K562 (cell line): ENCODE measurements around the gene FMO2. TPM values are rescaled to one million over a fixed set of nuclear protein-coding genes. Genes with fewer than 3 reads are reported as not detected.

Experiments
- ATAC-seq: fragments of 200-7000 bp; cut with Tn5 transposase; 3 replicates; pipeline ENCODE4 v1.9.1; 2020; ENCODE audit warnings: moderate library complexity
- BruUV-seq: library from RNA; stranded (reverse); fragments of 400-500 nt; replicated peaks from 2 replicates; lab custom pipeline; 2021; lab: Mats Ljungman, UMichigan
- CTCF ChIA-PET: fragments of 300-600 bp; formaldehyde crosslinking; extraction: SDS; loops from one replicate; lab custom pipeline; 2021; ENCODE audit warnings: low intra/inter-chr PET ratio; lab: Yijun Ruan, JAX
- POLR2A ChIA-PET: fragments of 300-600, 350-650 bp; sonication (Branson Sonifier 250); formaldehyde crosslinking; extraction: SDS; loops from one replicate; lab custom pipeline; 2021; ENCODE audit warnings: antibody characterized with exemption, inconsistent platforms; lab: Yijun Ruan, JAX
- DNase-seq, 4 experiments: peaks; one replicate each; pipeline versions ENCODE4 v3.0.0 to v3.0.0-alpha.2; 2011 to 2018; ENCODE audit warnings: low spot score in 3 of 4, mixed read lengths in 3 of 4; ENCODE audit errors: extremely low read depth in 1 of 4
- FAIRE-seq: peaks from 2 replicates; lab custom pipeline; 2011; peaks lifted over from hg19 to GRCh38; lab: Jason Lieb, UNC
- H2AFZ ChIP-seq: 2 replicates; pipeline ENCODE4 v1.6.0; 2011; ENCODE audit warnings: low read depth, low read length, control low read depth, inconsistent platforms
- H3K27ac ChIP-seq: fragments of 200-600 bp; 3 replicates; pipeline ENCODE4 v1.8.0; 2011; ENCODE audit warnings: low read depth, mild to moderate bottlenecking, control low read depth, inconsistent platforms, low read length, moderate library complexity, mixed read lengths; ENCODE audit errors: extremely low read depth
- H3K27me3 ChIP-seq, 2 experiments: fragments of 300-600 bp in 1 of 2; 2 replicates in 1 of 2; 3 replicates in 1 of 2; pipeline versions ENCODE4 v1.6.0 to v1.8.0; 2011; ENCODE audit warnings: inconsistent platforms in 2 of 2, low read length in 2 of 2, mild to moderate bottlenecking in 1 of 2, mixed read lengths in 1 of 2, moderate library complexity in 1 of 2; ENCODE audit not compliant: control insufficient read depth in 2 of 2, insufficient read depth in 2 of 2
- H3K36me3 ChIP-seq: fragments of 300-600 bp; 3 replicates; pipeline ENCODE4 v1.8.0; 2011; ENCODE audit warnings: mild to moderate bottlenecking, low read length, inconsistent platforms; ENCODE audit not compliant: control insufficient read depth, insufficient read depth
- H3K4me1 ChIP-seq, 2 experiments: fragments of 200-600 bp in 1 of 2; replicated peaks in 1 of 2; 2 replicates in 1 of 2; 3 replicates in 1 of 2; pipeline versions ENCODE4 v1.5.1 to v1.8.0; 2011; ENCODE audit warnings: inconsistent platforms in 2 of 2, low read length in 2 of 2, mild to moderate bottlenecking in 1 of 2, mixed read lengths in 1 of 2, moderate library complexity in 1 of 2; ENCODE audit not compliant: control insufficient read depth in 2 of 2, insufficient read depth in 2 of 2
- H3K4me2 ChIP-seq: 2 replicates; pipeline ENCODE4 v1.6.1; 2011; ENCODE audit warnings: low read length, control low read depth, inconsistent platforms, mixed read lengths; ENCODE audit not compliant: insufficient read depth
- H3K4me3 ChIP-seq: fragments of 200-600 bp; sonication (generic), shearing (Covaris generic); 2 replicates; pipeline ENCODE4 v1.5.1; 2016; ENCODE audit warnings: control low read depth, inconsistent platforms
- H3K79me2 ChIP-seq: fragments of 200-600 bp; 3 replicates; pipeline ENCODE4 v1.8.0; 2011; ENCODE audit warnings: low read length, inconsistent platforms; ENCODE audit not compliant: control insufficient read depth, insufficient read depth
- H3K9ac ChIP-seq, 2 experiments: 2 replicates each; pipeline versions ENCODE4 v1.6.0 to v1.6.1; 2011; ENCODE audit warnings: low read depth in 2 of 2, low read length in 2 of 2, control low read depth in 1 of 2, inconsistent platforms in 1 of 2, mild to moderate bottlenecking in 1 of 2, mixed read lengths in 1 of 2; ENCODE audit not compliant: insufficient read depth in 1 of 2
- H3K9me1 ChIP-seq: one replicate; pipeline ENCODE4 v1.6.0; 2011; ENCODE audit warnings: inconsistent platforms, mild to moderate bottlenecking, low read length, moderate library complexity; ENCODE audit not compliant: control insufficient read depth, insufficient read depth
- H3K9me3 ChIP-seq: replicated peaks from 2 replicates; pipeline ENCODE4 v1.5.1; 2011; ENCODE audit warnings: low read depth, low read length, inconsistent platforms; ENCODE audit not compliant: control insufficient read depth, insufficient read depth
- H4K20me1 ChIP-seq: replicated peaks from 2 replicates; pipeline ENCODE4 v1.6.1; 2011; ENCODE audit warnings: low read length, inconsistent platforms, mixed read lengths; ENCODE audit not compliant: control insufficient read depth, insufficient read depth
- ASH1L ChIP-seq: fragments of 450-650 bp; IDR thresholded peaks from 2 replicates; pipeline ENCODE4 v1.6.1; 2018; ENCODE audit warnings: borderline replicate concordance, mild to moderate bottlenecking, low read depth; ENCODE audit not compliant: partially characterized antibody
- BRF2 ChIP-seq: IDR thresholded peaks from 3 replicates; pipeline ENCODE4 v1.6.1; 2011; ENCODE audit warnings: borderline replicate concordance, mild to moderate bottlenecking; ENCODE audit not compliant: insufficient read length, insufficient read depth
- CTCF ChIP-seq, 3 experiments: IDR thresholded peaks in 2 of 3; conservative IDR thresholded peaks in 1 of 3; 2 replicates each; pipeline ENCODE4 v1.5.1; 2011 to 2012; ENCODE audit warnings: low read length in 3 of 3, mild to moderate bottlenecking in 3 of 3, control low read depth in 2 of 3, improper control_type of control experiment in 1 of 3, inconsistent platforms in 1 of 3, low read depth in 1 of 3, mixed read lengths in 1 of 3, moderate library complexity in 1 of 3; ENCODE audit not compliant: insufficient read depth in 2 of 3
- EGR1 ChIP-seq: fragments of 450-650 bp; conservative IDR thresholded peaks from 2 replicates; pipeline ENCODE4 v1.6.1; 2017; ENCODE audit warnings: mild to moderate bottlenecking
- ETS1 ChIP-seq: conservative IDR thresholded peaks from 2 replicates; pipeline ENCODE4 v1.6.1; 2011; ENCODE audit warnings: low read depth, mild to moderate bottlenecking, low read length; ENCODE audit not compliant: control insufficient read depth
- GTF2A2 ChIP-seq: IDR thresholded peaks from 2 replicates; pipeline ENCODE4 v1.6.1; 2016; ENCODE audit warnings: mild to moderate bottlenecking, missing genetic modification characterization, missing compliant biosample characterization
- NFE2L1 ChIP-seq: fragments of 450-650 bp; IDR thresholded peaks from 2 replicates; pipeline ENCODE4 v1.6.1; 2016; ENCODE audit warnings: missing genetic modification characterization, low read depth, mild to moderate bottlenecking, missing compliant biosample characterization, moderate library complexity, borderline replicate concordance
- U2AF2 ChIP-seq: fragments of 200-400 bp; formaldehyde crosslinking; optimal IDR thresholded peaks from 2 replicates; pipeline ENCODE3; 2017; ENCODE audit warnings: low read depth, mild to moderate bottlenecking, low read length
- ZSCAN29 ChIP-seq: fragments of 450-650 bp; IDR thresholded peaks from 2 replicates; pipeline ENCODE4 v1.6.1; 2017
- WGBS: fragments of 100-300 bp; shearing (Covaris generic); methylation state at CpG from one replicate; pipeline ENCODE4 v1.1.6; 2016; ENCODE audit warnings: low coverage, mixed read lengths; ENCODE audit not compliant: insufficient coverage; ENCODE audit errors: missing lambda C conversion rate; 5-methylcytosine and 5-hydroxymethylcytosine counted together
- in situ Hi-C: fragments of 300-500 bp; cut with MboI; formaldehyde crosslinking; loops from 4 replicates; pipeline ENCODE4 v1.15.0; 2018; ENCODE audit warnings: inconsistent platforms, mixed read lengths
- intact Hi-C: fragments of 100-400 bp; cut with micrococcal nuclease; formaldehyde crosslinking; loops from 2 replicates; pipeline ENCODE4 v1.14.2; 2022
- polyA plus RNA-seq, 8 experiments: library from polyadenylated mRNA; depleted of rRNA in 4 of 8; stranded (reverse) in 5 of 8; unstranded in 3 of 8; fragments of >200 nt; fragmentation: Nextera tagmentation in 2 of 8; fragmentation: Illumina TruSeq in 1 of 8; extraction: Ambion mirVana in 2 of 8; extraction: Trizol in 1 of 8; gene quantifications; 2 replicates each; pipeline versions ENCODE4 v1.2.1 to v1.2.3, GENCODE V29; 2011 to 2014; ENCODE audit warnings: inconsistent platforms in 1 of 8, missing spikeins in 1 of 8
- total RNA-seq, 7 experiments: library from RNA; depleted of rRNA in 6 of 7; stranded (reverse); fragments of >200 nt in 6 of 7; fragmentation: Illumina TruSeq in 2 of 7; extraction: Trizol in 2 of 7; gene quantifications; 2 replicates each; pipeline versions ENCODE4 v1.2.1 to v1.2.3, GENCODE V29; 2011 to 2021; ENCODE audit warnings: low replicate concordance in 1 of 7
- TF ChIP-seq, protein P1 (sequence below): fragments of 450-650 bp; IDR thresholded peaks from 2 replicates; pipeline ENCODE4 v1.6.1; 2016; ENCODE audit warnings: low read depth, mild to moderate bottlenecking, moderate library complexity
- TF ChIP-seq, protein P2 (sequence below): fragments of 250-450 bp; sonication (Bioruptor Pico); IDR thresholded peaks from 2 replicates; pipeline ENCODE4 v1.8.0; 2022; ENCODE audit warnings: moderate library complexity, mild to moderate bottlenecking, inconsistent platforms

The FMO2 gene
- total and polyA plus RNA-seq, 9 of the 15 experiments (the other 6 are each of a cell fraction or from before 2014, with no cell fraction given), result not detected

DNA sequence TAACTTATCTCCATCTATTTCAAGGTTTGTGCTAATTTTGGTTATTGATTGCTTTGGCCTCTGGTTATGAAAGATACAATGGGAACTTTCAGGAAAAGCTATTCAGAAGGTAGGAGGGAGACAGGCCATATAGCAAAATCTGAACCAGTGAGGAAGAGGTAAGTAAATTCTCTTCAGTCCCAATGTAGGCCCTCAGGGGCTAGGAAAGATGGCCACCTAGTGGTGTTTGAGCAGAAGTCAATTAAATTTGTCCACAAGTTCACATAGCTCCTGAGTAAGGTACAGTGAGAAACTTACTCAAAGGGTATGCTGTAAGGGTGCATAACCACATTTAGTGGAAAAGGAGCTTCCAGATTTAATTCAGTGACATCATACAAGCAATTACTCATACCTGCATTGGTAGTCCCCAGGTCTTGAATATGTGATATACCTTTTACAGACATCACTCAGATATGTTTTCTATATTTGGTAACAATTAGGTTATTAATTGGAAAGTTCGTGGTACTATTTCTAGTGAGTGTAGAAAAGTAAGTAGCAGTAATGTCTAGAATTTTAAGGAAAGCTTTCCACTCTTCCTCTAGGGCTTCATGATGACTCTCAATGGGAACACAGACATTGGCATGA, 41.8 kb downstream of the FMO2 start:
- Histone ChIP-seq H3K4me2 (no peak overlapping the region), H3K9me3 (no peaks in the 10 kb centered on the region), H3K36me3 (no peaks in the 10 kb centered on the region), H2AFZ (no peak overlapping the region), H3K9ac (no peak overlapping the region), H3K27ac (no peak overlapping the region), H3K4me1 (no peaks in the 10 kb centered on the region), H4K20me1 (no peaks in the 10 kb centered on the region), H3K27me3 (no peaks in the 10 kb centered on the region), H3K79me2 (no peaks in the 10 kb centered on the region), H3K9me1 (no peaks in the 10 kb centered on the region), H3K4me3 (no peak overlapping the region)
- WGBS, result 0% methylated on average over 1 of the region's 1 CpG
- in situ Hi-C loops, result no loop called here
- CTCF ChIA-PET, result interaction anchor here (1.1 kb wide), 1 partner anchor 1299 kb away, joined by 3 read pairs; no protein-coding TSS in a partner anchor
- POLR2A ChIA-PET, result no interaction called here
- intact Hi-C loops, result loop anchor here (5.0 kb wide), 1 partner anchor 1300 kb away; no protein-coding TSS in a partner anchor
- peak; percentile 88 for ATAC-seq
- peak; percentile 40 to 50 (median 47) for DNase-seq
- FAIRE-seq, result no peak
- no TSS peak for BruUV-seq
- TF ChIP-seq BRF2 (no peak), GTF2A2 (no peak), ZSCAN29 (no peak), CTCF (IDR thresholded peaks at IDR 0.05 in 2 of 3, conservative IDR thresholded peaks at IDR 0.05 in 1 of 3; ENCODE audit: insufficient read depth in 2 of 3, low read depth in 1 of 3, low read length in 3 of 3) (peak; percentile 61 to 64 (median 63); a peak in 5 of 6 replicates), ASH1L (no peak), NFE2L1 (tag) (no peak), ETS1 (no peak), U2AF2 (no peak), EGR1 (no peak)
- TF ChIP-seq, protein P1, sequence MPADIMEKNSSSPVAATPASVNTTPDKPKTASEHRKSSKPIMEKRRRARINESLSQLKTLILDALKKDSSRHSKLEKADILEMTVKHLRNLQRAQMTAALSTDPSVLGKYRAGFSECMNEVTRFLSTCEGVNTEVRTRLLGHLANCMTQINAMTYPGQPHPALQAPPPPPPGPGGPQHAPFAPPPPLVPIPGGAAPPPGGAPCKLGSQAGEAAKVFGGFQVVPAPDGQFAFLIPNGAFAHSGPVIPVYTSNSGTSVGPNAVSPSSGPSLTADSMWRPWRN, result no peak
- TF ChIP-seq, protein P2, sequence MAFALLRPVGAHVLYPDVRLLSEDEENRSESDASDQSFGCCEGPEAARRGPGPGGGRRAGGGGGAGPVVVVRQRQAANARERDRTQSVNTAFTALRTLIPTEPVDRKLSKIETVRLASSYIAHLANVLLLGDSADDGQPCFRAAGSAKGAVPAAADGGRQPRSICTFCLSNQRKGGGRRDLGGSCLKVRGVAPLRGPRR (CRISPR knock-in tag), result no peak
